Measurements from ENCODE around the gene KLHL14.

Gene KLHL14

DNA sequence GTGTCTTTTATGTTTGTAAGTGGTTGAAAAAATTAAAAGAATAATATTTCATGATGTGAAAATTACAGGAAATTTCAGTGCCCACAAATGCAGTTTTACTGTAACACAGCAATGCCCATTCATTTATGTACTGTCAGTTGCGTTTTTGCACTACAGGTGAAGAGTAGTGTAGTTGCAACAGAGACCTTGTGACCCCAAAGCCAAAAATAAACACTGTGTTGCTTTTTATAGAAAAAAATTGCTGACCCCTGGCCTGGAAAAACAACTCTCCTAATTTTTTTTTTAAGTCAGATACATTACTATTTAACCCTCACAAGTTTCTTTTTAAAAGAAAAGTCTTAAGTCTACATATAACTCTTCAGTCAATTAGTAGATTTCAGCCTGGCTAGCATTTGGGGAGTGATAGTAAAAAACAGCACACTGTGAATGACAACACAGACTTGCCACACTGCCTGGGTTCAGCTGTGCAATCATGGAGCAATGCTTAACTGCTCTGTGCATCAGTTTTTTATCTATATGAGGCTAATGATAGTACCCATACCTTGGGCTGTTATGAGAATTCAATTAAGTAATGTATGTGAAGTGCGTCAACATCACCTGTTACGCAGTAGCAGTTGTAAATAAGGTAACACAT is 8.1 kb downstream of the KLHL14 start:
- DNase-seq (ENCODE audit: low read depth, low spot score): no peak
- TF ChIP-seq, protein P1, sequence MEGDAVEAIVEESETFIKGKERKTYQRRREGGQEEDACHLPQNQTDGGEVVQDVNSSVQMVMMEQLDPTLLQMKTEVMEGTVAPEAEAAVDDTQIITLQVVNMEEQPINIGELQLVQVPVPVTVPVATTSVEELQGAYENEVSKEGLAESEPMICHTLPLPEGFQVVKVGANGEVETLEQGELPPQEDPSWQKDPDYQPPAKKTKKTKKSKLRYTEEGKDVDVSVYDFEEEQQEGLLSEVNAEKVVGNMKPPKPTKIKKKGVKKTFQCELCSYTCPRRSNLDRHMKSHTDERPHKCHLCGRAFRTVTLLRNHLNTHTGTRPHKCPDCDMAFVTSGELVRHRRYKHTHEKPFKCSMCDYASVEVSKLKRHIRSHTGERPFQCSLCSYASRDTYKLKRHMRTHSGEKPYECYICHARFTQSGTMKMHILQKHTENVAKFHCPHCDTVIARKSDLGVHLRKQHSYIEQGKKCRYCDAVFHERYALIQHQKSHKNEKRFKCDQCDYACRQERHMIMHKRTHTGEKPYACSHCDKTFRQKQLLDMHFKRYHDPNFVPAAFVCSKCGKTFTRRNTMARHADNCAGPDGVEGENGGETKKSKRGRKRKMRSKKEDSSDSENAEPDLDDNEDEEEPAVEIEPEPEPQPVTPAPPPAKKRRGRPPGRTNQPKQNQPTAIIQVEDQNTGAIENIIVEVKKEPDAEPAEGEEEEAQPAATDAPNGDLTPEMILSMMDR (IDR thresholded peaks at IDR 0.05; ENCODE audit: insufficient read depth, low read length, missing control alignments): no peak
- ChIA-PET CTCF (no interaction called here), POLR2A (no interaction called here)
- H3K4me3 ChIP-seq (ENCODE audit: low read depth, low read length): no peak overlapping the region

GRCh38 chr18:32763293-32763692 is 9.5 kb downstream of the KLHL14 start:
- DNase-seq (ENCODE audit: low read depth, low spot score): no peak
- TF ChIP-seq, protein P1 (IDR thresholded peaks at IDR 0.05; ENCODE audit: insufficient read depth, low read length, missing control alignments): no peak
- ChIA-PET POLR2A (no interaction called here), CTCF (no interaction called here)
- no peak overlapping the region for H3K4me3 ChIP-seq (ENCODE audit: low read depth, low read length)

DNA sequence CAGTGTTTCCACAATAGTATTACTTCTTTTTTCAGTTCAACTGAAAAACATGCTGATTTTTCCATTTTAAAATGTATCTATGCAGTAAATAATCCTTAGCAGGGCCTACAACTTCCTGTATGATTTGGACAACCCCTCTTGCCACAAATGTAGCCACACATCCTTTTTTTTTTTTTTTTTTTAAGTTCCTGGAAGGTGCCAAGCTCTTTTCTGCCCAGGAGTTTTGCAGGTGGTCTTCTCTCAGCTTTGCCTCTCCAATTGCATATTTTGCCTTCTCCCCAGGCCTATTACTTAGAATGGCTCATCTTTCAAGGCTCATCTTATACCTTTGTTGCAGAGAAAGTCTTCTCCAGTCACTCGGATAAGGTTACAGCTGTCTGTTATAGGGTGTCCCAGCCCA is 11.6 kb downstream of the KLHL14 start:
- ChIA-PET CTCF (no interaction called here), POLR2A (no interaction called here)
- H3K4me3 ChIP-seq (ENCODE audit: low read depth, low read length): no peak overlapping the region
- TF ChIP-seq, protein P1 (IDR thresholded peaks at IDR 0.05; ENCODE audit: insufficient read depth, low read length, missing control alignments): no peak
- no peak for DNase-seq (ENCODE audit: low read depth, low spot score)

DNA sequence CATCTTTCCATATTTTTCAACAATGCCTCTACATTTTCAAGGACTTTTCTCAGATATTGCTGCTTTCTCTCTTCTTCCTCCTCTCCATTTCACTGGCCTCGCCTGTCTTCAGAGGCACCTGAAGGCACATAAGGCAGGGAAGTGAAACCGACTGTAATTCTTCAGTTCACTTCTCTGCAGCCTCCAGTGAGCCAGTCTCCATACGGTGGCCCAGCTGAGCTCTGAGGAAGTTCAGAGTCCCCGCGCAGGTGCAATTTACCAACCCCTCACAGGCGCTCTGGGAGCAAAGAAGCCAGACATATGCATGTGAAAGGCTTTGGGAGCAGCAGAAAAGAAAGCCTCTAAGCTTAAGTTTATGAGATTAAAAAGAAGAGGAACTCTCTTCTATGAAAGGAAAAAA is 12.4 kb downstream of the KLHL14 start:
- POLR2A ChIA-PET: no interaction called here
- H3K4me3 ChIP-seq (ENCODE audit: low read depth, low read length): no peak overlapping the region
- DNase-seq (ENCODE audit: low read depth, low spot score): no peak
- CTCF ChIA-PET: no interaction called here
- TF ChIP-seq, protein P1 (IDR thresholded peaks at IDR 0.05; ENCODE audit: insufficient read depth, low read length, missing control alignments): no peak

GRCh38 chr18:32759611-32760167 is 13.1 kb downstream of the KLHL14 start:
- ChIA-PET POLR2A (no interaction called here), CTCF (no interaction called here)
- TF ChIP-seq, protein P1 (IDR thresholded peaks at IDR 0.05; ENCODE audit: insufficient read depth, low read length, missing control alignments): no peak
- no peak for DNase-seq (ENCODE audit: low read depth, low spot score)
- H3K4me3 ChIP-seq (ENCODE audit: low read depth, low read length): no peak overlapping the region

GRCh38 chr18:32754508-32755263 is 18.1 kb downstream of the KLHL14 start:
- ChIA-PET POLR2A (no interaction called here), CTCF (no interaction called here)

More at GRCh38 chr18:32754508-32755263, 18.1 kb downstream of the KLHL14 start:
- H3K4me3 ChIP-seq (ENCODE audit: low read depth, low read length): no peak overlapping the region
- no peak for DNase-seq (ENCODE audit: low read depth, low spot score)
- TF ChIP-seq, protein P1 (IDR thresholded peaks at IDR 0.05; ENCODE audit: insufficient read depth, low read length, missing control alignments): no peak
